Measurements from ENCODE around the gene PEX5L.

DNA sequence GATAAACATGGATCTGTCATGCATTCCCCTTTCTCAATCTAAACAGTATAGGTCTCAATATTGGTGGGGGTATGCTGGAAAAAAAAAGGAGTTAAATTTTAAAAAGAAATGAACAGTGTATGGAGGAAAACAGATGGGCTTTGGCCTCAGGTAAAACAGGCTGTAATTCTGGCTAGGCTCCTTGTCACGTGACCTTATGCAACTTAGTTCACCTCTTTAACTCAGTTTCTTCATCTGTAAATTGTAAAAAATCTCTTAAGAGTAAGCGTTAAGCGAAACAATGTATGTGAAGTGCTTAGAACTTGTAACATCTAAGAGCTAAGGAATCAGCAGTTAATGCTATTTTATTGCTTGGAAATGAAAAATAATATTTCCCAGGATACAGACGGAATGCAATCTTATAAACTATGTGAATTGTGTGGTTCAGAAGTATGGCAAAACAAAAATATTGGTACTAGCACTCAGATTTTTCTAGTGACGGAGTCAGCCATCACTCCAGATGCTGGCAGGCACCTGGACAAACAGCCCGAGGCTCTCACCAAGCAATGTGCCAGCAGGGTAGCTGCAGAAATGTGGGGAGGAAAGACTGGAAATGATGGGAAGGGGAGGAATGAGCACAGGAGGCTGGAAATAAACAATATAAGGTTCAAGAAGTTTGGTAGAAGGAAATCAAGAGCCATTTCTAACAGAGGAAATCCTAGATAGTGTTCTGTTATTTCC is 211.1 kb downstream of the PEX5L start:
- TF ChIP-seq CTCF (IDR thresholded peaks at IDR 0.05) (no peak), POLR2A (IDR thresholded peaks at IDR 0.05) (no peak)

All from stomach (tissue), 4 donors.